BLaER1 (cell line): ENCODE results near the gene TMOD1.
A peak's percentile ranks its signal among the peaks of the same experiment; 100 is the strongest.

Experiments
- H3K27ac ChIP-seq: shearing (Covaris generic); formaldehyde crosslinking; 2 replicates; pipeline ENCODE4 v1.8.1; 2022
- H3K27me3 ChIP-seq: shearing (Covaris generic); formaldehyde crosslinking; 2 replicates; pipeline ENCODE4 v1.8.1; 2022
- H3K36me3 ChIP-seq: shearing (Covaris generic); formaldehyde crosslinking; 2 replicates; pipeline ENCODE4 v1.8.1; 2022
- H3K4me1 ChIP-seq: shearing (Covaris generic); formaldehyde crosslinking; 2 replicates; pipeline ENCODE4 v1.8.1; 2022
- H3K4me2 ChIP-seq: shearing (Covaris generic); formaldehyde crosslinking; 2 replicates; pipeline ENCODE4 v1.8.1; 2022
- H3K4me3 ChIP-seq: shearing (Covaris generic); formaldehyde crosslinking; 2 replicates; pipeline ENCODE4 v1.8.1; 2022
- H3K9ac ChIP-seq: shearing (Covaris generic); formaldehyde crosslinking; 2 replicates; pipeline ENCODE4 v1.8.1; 2022
- H3K9me3 ChIP-seq: shearing (Covaris generic); formaldehyde crosslinking; 2 replicates; pipeline ENCODE4 v1.8.1; 2022
- H4K20me1 ChIP-seq: shearing (Covaris generic); formaldehyde crosslinking; 2 replicates; pipeline ENCODE4 v1.8.1; 2022
- Cebpa-rat ChIP-seq: shearing (Covaris generic); IDR thresholded peaks from 2 replicates; pipeline ENCODE4 v1.8.1; 2022

The TMOD1 gene

GRCh38 chr9:97500263-97500662 is 1.2 kb upstream of the TMOD1 start:
- H3K36me3 ChIP-seq = peaks cover 10% of the 10 kb centered on the region
- H3K27me3 ChIP-seq = peaks cover 64% of the 10 kb centered on the region
- H3K4me2 ChIP-seq = no peak overlapping the region
- no peak overlapping the region for H3K27ac ChIP-seq
- peaks cover 29% of the 10 kb centered on the region for H3K9me3 ChIP-seq
- peaks cover 26% of the 10 kb centered on the region for H4K20me1 ChIP-seq
- H3K9ac ChIP-seq = no peak overlapping the region
- TF ChIP-seq Cebpa-rat = no peak
- peaks cover 10% of the 10 kb centered on the region for H3K4me1 ChIP-seq
- no peak overlapping the region for H3K4me3 ChIP-seq

- Histone ChIP-seq H3K9me3 (peaks cover 29% of the 10 kb centered on the region), H3K4me2 (peak overlapping the region; percentile 96), H4K20me1 (peaks cover 26% of the 10 kb centered on the region), H3K9ac (no peak overlapping the region), H3K4me1 (peaks cover 10% of the 10 kb centered on the region), H3K27me3 (peaks cover 69% of the 10 kb centered on the region), H3K36me3 (peaks cover 10% of the 10 kb centered on the region), H3K27ac (no peak overlapping the region), H3K4me3 (peak overlapping the region; percentile 65)
- no peak for TF ChIP-seq Cebpa-rat
Observed at GRCh38 chr9:97500765-97501176, 695 bp upstream of the TMOD1 start.

- TF ChIP-seq Cebpa-rat = no peak
- Histone ChIP-seq H4K20me1 (peaks cover 26% of the 10 kb centered on the region), H3K27ac (no peak overlapping the region), H3K4me3 (peak overlapping the region; percentile 65), H3K9me3 (peaks cover 29% of the 10 kb centered on the region), H3K4me1 (peaks cover 10% of the 10 kb centered on the region), H3K9ac (0 out of 2 replicates have a peak overlapping the region, but pooled peaks have one; percentile 6), H3K36me3 (peaks cover under 1% of the 10 kb centered on the region), H3K27me3 (peaks cover 76% of the 10 kb centered on the region), H3K4me2 (peak overlapping the region; percentile 96)
Observed at GRCh38 chr9:97501972-97502221, 431 bp downstream of the TMOD1 start.

GRCh38 chr9:97502222-97502983 is 937 bp downstream of the TMOD1 start:
- Histone ChIP-seq H4K20me1 (peaks cover 26% of the 10 kb centered on the region), H3K36me3 (no peaks in the 10 kb centered on the region), H3K4me2 (peak overlapping the region; percentile 96), H3K9me3 (peaks cover 29% of the 10 kb centered on the region), H3K27me3 (peaks cover 76% of the 10 kb centered on the region), H3K9ac (no peak overlapping the region), H3K27ac (no peak overlapping the region), H3K4me1 (peaks cover 10% of the 10 kb centered on the region), H3K4me3 (peak overlapping the region; percentile 65)
- TF ChIP-seq Cebpa-rat = no peak

GRCh38 chr9:97502984-97503861 is 1.8 kb downstream of the TMOD1 start:
- no peak overlapping the region for H3K27ac ChIP-seq
- peaks cover 26% of the 10 kb centered on the region for H4K20me1 ChIP-seq
- H3K9me3 ChIP-seq = peaks cover 24% of the 10 kb centered on the region
- H3K4me1 ChIP-seq = peaks cover 10% of the 10 kb centered on the region
- H3K9ac ChIP-seq = no peak overlapping the region
- no peaks in the 10 kb centered on the region for H3K36me3 ChIP-seq
- no peak overlapping the region for H3K4me2 ChIP-seq
- peaks cover 76% of the 10 kb centered on the region for H3K27me3 ChIP-seq
- H3K4me3 ChIP-seq = no peak overlapping the region
- no peak for TF ChIP-seq Cebpa-rat

- Histone ChIP-seq H4K20me1 (peaks cover 26% of the 10 kb centered on the region), H3K9ac (no peak overlapping the region), H3K9me3 (peaks cover 20% of the 10 kb centered on the region), H3K27me3 (peaks cover 76% of the 10 kb centered on the region), H3K27ac (no peak overlapping the region), H3K4me2 (no peak overlapping the region), H3K4me3 (no peak overlapping the region), H3K4me1 (peaks cover 10% of the 10 kb centered on the region), H3K36me3 (no peaks in the 10 kb centered on the region)
- TF ChIP-seq Cebpa-rat = no peak
Observed at GRCh38 chr9:97503862-97504210, 2.4 kb downstream of the TMOD1 start.

GRCh38 chr9:97504381-97505216 is 3.1 kb downstream of the TMOD1 start:
- peaks cover 12% of the 10 kb centered on the region for H3K9me3 ChIP-seq
- no peak overlapping the region for H3K9ac ChIP-seq
- no peak overlapping the region for H3K4me3 ChIP-seq
- no peaks in the 10 kb centered on the region for H3K36me3 ChIP-seq
- H3K4me2 ChIP-seq = no peak overlapping the region
- H3K27me3 ChIP-seq = peaks cover 68% of the 10 kb centered on the region
- no peak overlapping the region for H3K27ac ChIP-seq
- peaks cover 10% of the 10 kb centered on the region for H3K4me1 ChIP-seq
- TF ChIP-seq Cebpa-rat = no peak
- H4K20me1 ChIP-seq = peaks cover 26% of the 10 kb centered on the region

- Histone ChIP-seq H3K4me1 (peaks cover 10% of the 10 kb centered on the region), H3K4me3 (no peak overlapping the region), H3K27me3 (peaks cover 56% of the 10 kb centered on the region)
Observed at GRCh38 chr9:97505845-97506244, 4.4 kb downstream of the TMOD1 start.

GRCh38 chr9:97506306-97506705 is 4.8 kb downstream of the TMOD1 start:
- Histone ChIP-seq H3K27ac (no peak overlapping the region), H3K9ac (no peak overlapping the region), H3K4me1 (peaks cover 7% of the 10 kb centered on the region), H3K4me2 (no peak overlapping the region), H3K36me3 (no peaks in the 10 kb centered on the region), H4K20me1 (peaks cover 26% of the 10 kb centered on the region), H3K9me3 (peaks cover 11% of the 10 kb centered on the region), H3K27me3 (peaks cover 51% of the 10 kb centered on the region), H3K4me3 (no peak overlapping the region)
- no peak for TF ChIP-seq Cebpa-rat

More at GRCh38 chr9:97505845-97506244, 4.4 kb downstream of the TMOD1 start:
- no peak overlapping the region for H3K9ac ChIP-seq
- H3K36me3 ChIP-seq = no peaks in the 10 kb centered on the region
- H3K4me2 ChIP-seq = no peak overlapping the region
- peaks cover 11% of the 10 kb centered on the region for H3K9me3 ChIP-seq
- no peak for TF ChIP-seq Cebpa-rat
- H4K20me1 ChIP-seq = peaks cover 26% of the 10 kb centered on the region
- no peak overlapping the region for H3K27ac ChIP-seq
